Stimulated activated CD8-positive, alpha-beta memory T cell treated with anti-CD3 and anti-CD28 coated beads, Interleukin-7, amount 100 ng/mL, for 1 hour (primary cell): Measurements from ENCODE around the gene SBF1.
"Not testable (repeated sequence)": the region's sequence is repeated elsewhere in the genome, so short reads cannot be mapped to it uniquely, and the experiment has no call there.

Experiments
- DNase-seq, 2 donors: peaks; one replicate each; pipeline ENCODE4 v3.0.0-alpha.2; 2020; ENCODE audit warnings: low read depth in 2 of 2

The SBF1 gene

DNA sequence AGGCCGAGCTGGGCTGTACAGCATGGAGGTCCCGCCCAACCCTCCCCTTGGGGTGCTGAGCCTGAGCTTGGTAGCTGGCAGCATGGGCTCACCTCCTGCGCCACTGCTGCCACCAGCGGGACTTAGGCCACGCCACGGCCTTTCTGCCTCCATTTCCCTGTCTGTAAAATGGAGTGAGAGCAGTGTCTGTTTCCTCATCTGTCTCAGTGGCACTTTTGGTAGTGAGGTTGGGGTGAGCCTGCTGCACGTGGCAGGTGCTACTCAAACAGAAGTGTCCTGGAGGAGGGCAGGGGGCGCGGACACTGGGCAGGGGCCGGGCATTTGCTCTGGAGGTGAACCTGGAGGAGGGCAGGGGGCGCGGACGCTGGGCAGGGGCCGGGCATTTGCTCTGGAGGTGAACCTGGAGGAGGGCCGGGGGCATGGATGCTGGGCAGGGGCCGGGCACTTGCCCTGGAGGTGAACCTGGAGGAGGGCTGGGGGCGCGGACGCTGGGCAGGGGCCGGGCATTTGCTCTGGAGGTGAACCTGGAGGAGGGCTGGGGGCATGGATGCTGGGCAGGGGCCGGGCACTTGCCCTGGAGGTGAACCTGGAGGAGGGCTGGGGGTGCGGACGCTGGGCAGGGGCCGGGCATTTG, 41.8 kb downstream of the SBF1 start:
- not testable (repeated sequence) for DNase-seq

DNA sequence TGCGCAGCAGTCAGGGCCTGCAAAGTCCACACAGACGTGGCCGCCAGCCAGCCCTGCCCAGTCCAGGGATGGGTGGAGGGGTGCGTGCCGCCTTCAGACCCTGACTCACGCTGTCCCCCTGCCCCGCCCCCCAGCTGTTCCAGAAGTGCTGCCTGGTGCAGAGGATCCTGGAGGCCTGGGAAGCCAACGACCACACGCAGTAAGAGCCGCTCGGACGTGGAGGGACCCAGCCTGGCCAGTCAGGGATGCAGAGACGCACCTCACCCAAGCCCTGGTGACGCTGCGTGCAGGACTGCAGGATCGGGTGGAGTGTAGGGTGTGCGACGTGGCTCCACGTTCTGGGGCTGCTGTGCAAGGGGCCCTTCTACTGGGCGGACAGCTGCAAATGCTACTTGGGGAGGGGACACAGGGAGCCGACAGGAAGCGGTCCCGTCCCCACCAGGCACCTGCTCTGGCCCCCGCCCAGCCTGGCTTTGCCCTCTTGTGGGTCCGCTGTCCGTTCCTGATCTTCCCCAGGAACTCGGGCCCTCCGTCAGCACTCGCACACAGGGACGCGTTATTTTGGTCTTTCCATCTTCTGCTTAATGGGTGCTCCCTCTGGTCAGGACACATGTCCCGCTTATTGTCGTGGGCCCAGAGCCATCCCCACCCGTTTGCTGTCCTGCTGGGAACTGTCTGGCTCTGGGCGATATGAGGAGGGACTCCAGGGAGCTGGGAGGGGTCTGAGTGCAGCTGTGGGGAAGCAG, 42.5 kb downstream of the SBF1 start:
- no peak for DNase-seq

DNA sequence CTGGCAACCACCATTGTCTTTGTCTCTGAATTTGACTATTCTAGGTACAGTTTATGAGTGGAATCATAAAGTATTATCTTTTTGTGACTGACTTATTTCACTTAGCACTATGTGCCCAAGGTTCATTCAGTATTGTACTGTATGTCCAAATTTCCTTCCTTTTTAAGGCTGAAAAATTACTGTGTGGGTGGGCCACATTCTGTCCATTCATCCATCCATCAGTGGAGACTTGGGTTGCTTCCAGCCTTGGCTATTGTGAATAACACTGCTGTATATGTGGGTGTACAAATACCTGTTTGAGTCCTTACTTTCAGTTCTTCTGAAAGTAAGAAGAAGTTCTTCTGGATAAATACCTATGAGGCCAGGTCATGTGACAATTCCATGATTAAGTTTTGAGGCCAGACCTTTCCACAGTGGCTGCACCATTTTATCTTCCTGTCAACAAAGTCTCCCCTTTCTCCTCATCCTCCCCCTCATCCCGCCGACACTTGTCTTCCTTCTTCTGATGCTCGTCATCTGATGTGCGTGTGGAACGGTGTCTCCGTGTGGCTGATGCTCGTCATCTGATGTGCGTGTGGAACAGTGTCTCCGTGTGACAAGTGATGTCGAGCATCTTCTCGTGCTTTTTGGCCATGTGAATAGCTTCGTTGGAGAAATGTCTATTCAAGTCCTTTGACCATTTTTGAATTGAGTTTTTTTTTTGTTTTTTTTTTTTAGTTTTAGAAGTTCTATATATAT, 49.5 kb downstream of the SBF1 start:
- no peak for DNase-seq

DNA sequence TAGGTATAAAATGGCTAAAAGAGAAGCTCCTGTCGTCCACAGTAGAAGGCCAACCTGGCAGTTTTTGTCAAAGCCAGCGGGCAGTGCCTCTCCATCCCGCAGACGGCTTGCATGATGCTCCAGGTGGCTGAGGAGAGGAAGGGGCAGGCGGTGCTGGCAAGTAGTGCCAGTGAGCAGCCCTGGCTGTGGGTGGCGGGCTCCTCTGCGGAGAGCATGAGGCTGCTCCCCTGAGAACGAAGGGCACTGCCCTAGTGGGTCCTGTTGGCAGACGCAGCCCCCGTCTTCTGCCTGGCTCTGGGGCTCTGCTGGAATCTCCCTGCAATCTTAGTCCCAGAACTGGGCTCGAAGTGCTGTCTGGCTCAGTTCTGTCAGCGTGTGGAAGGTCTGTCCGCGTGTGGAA, 50.9 kb downstream of the SBF1 start:
- no peak for DNase-seq

DNA sequence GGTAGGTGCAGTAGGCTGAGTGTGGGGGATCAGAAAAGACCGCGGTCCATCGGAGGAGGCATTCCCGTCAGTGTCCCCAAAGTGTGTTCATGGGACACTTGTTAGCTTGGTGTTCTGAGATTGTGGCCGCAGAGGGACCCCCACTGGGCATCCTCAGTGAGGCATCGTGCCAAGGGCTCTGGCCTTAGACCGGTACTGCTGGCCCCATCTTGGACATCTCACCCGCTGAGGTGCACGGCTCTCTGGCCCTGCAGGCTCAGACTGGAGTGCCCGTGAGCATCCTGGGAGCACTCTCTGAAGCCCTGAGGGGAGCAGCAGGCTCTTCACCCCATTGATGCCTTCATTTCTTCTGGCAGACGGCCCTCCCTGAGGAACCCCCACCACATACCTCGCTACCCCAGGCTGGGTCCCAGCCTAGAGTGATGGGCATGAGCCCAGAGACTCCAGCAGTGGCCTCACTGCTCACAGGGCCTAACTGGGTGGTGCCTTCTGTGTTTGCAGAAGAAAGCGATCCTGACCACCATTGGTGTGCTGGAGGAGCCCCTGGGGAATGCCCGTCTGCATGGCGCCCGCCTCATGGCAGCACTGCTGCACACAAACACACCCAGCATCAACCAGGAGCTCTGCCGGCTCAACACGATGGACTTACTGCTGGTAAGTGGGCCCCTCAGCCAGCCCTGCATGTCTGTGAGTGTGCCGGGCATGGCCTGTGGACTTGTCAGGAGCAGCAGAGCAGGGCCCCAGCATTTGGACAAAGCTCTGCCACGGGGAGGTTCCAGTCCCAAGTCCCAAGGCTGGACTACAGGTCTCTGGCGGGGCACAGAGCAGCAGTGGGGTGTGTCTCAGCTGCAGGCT, 51.6 kb downstream of the SBF1 start:
- DNase-seq: no peak

DNA sequence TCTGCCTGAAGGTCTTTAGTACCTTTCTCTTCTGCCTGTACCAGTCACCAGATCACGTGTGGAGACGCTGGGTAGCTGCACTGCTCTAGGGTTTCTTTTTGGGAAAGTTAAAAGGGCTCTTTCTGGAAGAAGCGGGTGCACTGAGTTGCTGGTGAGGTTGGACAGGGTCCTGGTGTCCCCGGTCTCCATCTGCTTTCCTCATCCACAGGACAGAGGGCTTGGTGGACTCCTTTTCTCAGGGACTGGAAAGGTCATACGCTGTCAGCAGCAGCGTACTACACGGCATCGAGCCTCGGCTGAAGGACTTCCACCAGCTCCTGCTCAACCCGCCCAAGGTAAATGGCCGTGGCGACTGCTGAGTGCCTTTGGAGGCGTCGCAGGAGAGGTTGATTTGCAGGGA, 52.8 kb downstream of the SBF1 start:
- no peak for DNase-seq

DNA sequence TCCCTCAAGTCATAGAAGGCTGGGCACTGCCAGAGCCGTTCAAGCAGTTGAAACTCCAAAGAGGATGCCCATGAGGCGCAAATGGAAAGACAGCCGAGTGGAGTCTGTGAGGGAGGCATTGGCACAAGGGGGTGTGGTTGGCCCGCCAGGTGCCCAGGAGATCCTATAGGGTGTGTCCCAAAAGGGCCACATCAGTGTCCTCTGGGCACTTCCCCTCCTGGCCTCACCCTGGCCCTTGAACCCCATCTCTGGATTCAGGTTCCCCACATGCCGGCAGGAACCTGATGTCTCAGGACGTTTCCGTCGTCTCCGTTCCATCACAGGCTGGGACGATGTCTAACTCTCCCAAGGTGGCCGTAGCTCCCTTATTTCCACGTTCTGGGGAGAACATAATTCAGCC, 54.3 kb downstream of the SBF1 start:
- DNase-seq: no peak

DNA sequence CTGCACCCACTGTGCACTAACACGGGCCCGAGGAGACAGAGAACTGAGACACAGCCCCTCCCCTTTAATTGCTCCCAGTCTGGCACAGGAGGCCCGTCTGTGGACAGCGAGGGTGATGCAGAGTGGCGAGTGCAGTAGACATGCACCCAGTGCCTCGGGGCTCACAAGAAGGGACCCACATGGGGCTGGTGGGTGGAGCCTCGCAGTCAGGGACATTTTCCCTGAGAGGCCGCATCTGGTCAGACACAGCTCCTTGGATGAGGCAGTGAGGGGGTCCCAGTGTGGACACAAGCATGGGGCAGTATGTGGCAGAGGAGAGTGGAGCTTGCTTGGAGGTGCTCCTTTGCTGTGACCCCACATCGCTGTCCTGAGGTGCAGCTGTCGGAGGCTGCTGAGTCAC, 54.8 kb downstream of the SBF1 start:
- no peak for DNase-seq

DNA sequence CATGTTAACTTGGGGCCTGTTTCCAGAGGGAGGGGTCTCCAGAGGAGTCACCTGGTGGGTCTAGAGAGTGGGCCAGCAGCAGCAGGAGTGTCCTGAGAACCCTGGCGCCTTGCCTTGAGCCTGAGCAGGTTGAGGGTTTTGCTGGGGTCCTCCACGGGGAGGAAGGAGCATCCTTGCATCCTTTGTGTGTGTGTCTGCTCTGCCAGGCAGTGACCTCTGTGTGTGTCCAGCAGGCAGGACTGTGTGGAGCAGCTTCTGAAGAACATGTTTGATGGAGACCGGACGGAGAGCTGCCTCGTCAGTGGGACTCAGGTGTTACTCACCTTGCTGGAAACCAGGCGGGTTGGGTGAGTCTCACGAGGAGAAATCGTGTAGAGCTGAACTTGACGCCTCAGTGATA, 55.7 kb downstream of the SBF1 start:
- no peak for DNase-seq

DNA sequence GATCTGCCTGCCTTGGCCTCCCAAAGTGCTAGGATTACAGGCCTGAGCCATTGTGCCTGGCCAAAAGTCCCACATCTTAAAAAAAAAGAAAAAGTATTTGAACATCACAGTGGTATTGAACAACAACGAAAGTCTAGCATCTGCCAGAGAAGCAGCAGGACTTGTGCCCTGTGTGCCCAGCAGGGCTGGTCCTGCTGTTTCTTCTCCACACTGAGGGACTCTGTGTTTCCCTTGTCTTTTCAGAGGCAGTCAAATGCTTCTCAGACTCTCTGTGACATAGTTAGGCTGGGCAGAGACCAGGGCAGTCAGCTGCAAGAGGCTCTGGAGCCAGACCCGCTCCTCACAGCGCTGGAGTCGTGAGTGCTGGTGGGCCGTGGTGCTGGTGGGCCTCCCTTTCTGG, 56.2 kb downstream of the SBF1 start:
- no peak for DNase-seq

DNA sequence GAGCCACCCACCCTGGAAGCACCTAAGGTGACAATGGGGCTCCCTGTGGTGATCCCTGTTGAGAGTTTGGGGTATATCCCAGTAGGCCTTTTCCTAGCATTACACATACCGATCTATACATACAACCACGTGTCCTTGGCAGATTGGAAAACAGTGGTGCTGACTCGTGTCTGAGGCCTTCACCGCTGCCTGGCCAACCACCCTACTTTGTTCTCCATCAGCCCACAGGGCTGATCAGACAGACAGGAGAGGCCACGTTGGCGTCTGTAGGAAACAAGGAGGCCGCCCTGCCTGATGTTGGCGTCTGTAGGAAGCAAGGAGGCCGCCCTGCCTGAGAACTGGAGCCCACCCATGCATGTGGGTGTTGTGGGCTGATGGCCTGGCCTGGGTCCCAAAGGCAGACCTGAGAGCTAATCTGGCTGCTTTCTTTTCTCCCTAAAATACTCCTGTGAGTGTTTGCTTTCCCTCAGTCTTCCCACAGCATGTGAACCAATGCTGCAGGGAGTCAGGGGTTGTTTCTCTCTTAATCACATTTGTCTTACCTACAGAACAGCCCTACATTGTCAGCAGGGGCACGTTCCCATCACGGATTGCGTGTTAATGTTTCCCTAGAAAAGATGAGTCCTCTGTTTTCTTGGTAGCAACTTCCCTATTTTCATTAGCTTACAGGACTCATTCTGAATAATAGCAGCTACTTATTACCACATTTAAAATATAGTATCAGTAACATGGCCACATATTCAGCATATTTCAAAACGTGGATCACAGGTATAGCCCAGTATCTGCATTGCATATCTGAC, 57.2 kb downstream of the SBF1 start:
- no peak for DNase-seq

DNA sequence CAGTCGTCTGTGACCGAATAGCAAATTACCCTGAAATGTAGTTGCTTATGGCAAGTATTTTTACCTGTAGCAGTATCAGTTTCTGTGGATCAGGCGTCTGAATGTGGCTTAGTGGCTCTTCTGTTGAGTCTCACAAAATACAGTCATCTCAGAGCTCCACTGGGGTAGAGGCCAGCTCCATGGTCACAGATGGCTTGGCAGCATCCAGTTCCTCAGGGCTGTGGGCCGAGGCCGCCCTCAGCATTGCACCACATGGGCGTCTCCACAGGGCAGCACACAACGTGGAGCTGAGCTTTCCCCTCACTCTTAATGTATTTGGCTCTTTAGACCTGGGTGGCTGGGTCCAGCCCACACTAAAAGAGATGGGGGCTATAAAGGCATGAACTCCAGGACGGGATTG, 57.8 kb downstream of the SBF1 start:
- DNase-seq: no peak

DNA sequence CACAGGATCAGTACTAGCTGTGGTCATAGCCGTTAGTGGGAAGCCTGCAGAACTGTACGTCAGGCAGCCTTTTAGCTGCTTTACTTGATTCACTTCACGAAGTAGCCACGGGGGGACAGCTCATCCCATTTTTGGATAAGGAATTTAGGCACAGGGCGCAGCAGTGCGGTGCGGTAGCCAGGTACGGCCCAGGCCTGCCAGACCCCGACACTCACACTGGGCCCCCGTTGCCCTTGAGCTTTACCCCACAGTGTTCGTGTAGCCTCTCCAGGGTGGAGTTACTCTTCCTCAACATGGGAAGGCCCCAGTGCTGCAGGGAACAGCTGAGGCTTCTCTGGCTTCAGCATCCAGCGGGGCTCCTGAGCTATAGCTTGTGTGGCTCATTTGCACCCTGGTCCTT, 59.4 kb downstream of the SBF1 start:
- DNase-seq: no peak

DNA sequence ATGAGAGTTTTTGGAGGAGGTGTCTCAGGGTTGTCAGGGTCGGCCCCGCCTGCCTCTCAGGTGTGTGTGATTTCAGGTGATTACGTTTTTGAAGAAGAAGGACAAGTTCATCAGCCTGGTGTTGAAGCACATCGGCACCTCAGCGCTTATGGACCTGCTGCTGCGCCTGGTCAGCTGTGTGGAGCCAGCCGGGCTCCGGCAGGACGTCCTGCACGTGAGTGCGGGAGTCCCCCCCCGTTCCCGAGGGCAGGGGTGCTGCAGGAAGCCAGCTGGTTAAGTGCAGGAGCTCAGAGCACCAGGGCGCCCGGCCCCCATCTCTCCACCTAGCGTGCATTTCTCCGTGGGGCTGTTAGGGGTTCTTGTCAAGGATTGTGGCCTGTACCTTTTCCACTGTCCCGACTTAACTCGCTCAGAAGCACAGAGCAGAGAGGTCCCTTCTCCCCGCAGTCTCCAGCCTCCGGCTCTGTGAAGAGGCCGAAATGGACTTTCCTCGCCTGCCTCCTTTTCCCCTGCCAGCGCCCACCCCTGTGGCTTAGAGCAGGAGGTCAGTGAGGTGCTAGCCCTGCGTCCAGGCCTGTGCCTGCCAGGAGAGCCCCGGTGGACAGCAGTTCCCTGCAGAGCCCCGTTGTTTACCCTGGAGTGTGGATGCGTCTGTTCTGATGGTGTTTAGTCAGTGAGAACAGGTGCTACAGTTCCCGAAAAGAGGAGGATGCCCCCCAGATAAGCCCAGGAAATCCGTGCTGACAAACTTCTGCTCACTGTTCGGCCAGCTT, 60.2 kb downstream of the SBF1 start:
- DNase-seq: no peak

DNA sequence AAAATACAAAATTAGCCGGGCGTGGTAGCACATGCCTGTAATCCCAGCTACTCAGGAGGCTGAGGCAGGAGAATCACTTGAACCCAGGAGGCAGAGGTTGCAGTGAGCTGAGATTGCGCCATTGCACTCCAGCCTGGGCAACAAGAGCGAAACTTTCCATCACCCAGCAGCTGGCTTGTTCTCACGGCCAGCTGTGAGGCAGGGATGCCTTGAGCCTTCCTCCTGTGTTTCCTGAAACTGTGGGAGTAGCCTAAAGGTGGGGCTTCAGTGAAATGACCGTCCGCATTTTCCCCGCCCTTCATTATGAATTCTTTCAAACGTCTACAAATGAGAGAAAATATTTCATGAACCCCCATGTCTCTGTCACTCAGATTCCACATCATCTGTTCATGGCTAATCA, 65.9 kb downstream of the SBF1 start:
- DNase-seq: not testable (repeated sequence)

DNA sequence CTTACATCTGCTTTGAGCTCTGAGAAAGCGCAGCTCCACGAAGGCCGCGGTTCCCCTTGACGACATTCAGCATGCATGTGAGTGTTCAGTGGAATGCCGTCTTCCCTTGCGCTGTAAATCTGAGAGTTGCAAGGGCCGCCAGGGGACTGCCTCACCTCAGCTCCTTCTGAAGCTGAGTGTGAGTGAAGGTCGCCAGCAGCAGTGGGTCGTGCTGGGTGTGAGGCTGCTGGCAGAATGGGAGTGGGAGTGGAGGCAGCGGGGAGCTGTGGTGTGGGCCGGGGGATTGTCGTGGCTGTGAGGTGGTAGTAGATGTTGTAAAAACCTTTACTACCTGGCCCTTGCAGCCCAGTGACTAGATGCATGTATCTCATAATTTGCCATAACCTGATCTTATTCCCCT, 66.5 kb downstream of the SBF1 start:
- DNase-seq: no peak

DNA sequence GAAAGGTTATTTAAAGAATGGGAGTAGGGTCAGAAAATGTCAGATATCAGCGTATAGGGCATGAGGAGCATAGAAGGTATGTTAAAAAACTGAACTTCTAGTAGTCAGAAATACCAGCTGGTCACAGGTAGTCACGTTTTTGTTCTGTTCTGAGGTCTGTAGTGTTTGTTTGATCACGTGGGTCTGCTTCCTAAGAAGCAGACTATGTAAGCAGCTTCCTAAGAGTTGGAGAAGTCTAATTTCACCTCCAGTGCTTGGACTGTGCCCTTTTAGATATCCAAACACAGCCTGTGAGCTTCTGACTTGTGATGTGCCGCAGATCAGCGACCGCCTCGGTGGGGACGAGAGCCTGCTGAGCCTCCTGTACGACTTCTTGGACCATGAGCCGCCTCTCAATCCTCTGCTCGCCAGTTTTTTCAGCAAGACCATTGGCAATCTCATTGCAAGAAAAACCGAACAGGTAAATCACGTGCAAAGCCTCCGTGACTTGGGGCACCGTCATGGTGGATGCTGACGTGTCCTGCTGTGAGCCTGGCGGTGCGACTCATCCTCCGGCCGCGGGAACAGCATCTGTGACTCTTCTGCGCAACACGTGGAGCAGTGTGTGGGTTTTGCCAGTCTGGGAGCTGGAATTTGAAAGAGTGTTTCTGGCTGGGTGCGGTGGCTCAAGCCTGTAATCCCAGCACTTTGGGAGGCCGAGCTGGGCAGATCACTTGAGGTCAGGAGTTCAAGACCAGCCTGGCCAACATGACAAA, 68.2 kb downstream of the SBF1 start:
- DNase-seq: no peak

DNA sequence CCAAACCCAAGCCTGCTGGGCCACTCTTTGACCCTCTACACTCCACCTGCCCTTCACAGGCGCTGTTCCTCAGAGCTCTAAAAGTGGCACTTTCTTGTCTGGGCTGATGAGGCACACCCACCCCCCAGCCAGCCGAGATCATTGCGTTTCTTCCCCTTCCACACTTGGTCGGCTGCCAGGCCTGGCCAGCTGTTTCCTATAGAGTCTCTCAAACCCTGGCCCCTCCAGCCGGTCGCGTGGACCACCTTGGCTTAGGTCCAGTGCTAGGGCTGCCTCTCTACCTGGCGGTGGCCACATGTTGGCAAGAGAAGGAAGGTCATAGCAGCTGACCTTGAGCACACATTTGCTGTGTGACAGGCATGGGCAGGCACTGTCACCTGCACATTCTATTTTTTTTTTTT, 71.1 kb downstream of the SBF1 start:
- no peak for DNase-seq

DNA sequence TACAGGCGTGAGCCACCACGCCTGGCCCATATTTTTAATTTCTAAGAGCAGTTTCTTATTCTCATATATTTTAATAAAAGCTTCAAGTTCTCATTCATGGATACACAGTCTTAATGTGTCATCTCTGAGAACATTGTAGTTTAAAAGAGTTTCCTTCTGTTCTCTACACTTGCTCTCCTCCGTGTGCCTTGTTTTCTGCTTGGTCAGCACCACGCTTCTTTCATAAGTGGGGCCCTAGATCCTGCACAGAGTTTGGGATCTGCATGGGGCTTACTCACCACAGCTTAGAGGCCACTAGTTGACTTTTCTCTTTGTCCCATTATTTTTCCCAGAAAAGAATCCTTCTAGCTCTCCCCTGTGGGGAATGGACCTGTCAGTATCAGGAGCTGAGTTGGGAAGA, 72.9 kb downstream of the SBF1 start:
- no peak for DNase-seq

DNA sequence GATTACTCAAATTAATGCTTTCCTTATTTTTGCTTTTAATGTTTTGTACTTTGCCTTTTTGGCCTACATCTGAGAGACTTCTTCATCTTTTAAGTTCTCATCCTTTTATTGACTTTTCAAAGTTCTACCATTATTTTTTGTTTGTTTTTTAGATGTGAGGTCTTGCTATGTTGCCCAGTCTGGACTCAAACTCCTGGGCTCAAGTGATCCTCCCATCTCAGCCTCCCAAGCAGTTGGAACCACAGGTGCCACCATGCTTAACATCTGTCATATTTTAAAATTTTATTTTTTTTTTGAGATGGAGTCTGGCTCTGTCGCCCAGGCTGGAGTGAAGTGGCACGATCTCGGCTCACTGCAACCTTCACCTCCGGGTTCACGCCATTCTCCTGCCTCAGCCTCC, 73.9 kb downstream of the SBF1 start:
- DNase-seq: no peak
